NCI-H2081 (cell line): ENCODE results near the gene DDX18.
A peak's percentile ranks its signal among the peaks of the same experiment; 100 is the strongest.
"Not testable (repeated sequence)": the region's sequence is repeated elsewhere in the genome, so short reads cannot be mapped to it uniquely, and the experiment has no call there.

Source experiments
- DNase-seq, 2 experiments: peaks; one replicate each; lab custom pipeline; 2025; lab: John Stamatoyannopoulos, UW

Gene DDX18

GRCh38 chr2:117814417-117815264 is at the start of gene DDX18:
Gene DDX18, plus strand, starts transcription at chr2:117814691. Its CDS starts 87 bp downstream, at chr2:117814778.
- peak; percentile 98 for DNase-seq

- DNase-seq, result no peak
Observed at GRCh38 chr2:117770730-117771129, 43.8 kb upstream of the DDX18 start.

- peak; percentile 25 to 39 for DNase-seq
Observed at GRCh38 chr2:117771969-117772630, 42.4 kb upstream of the DDX18 start.

GRCh38 chr2:117774716-117775115 is 39.8 kb upstream of the DDX18 start:
- DNase-seq, result no peak

GRCh38 chr2:117775703-117776219 is 38.7 kb upstream of the DDX18 start:
- DNase-seq, result no peak

- DNase-seq, result no peak
Observed at GRCh38 chr2:117776888-117777287, 37.6 kb upstream of the DDX18 start.

- peak; percentile 62 to 63 for DNase-seq
Observed at GRCh38 chr2:117785740-117786139, 28.8 kb upstream of the DDX18 start.

GRCh38 chr2:117786520-117786919 is 28.0 kb upstream of the DDX18 start:
- DNase-seq, result no peak

- no peak for DNase-seq
Observed at GRCh38 chr2:117789505-117789904, 25.0 kb upstream of the DDX18 start.

- DNase-seq, result no peak
Observed at GRCh38 chr2:117794668-117795067, 19.8 kb upstream of the DDX18 start.

- DNase-seq, result no peak
Observed at GRCh38 chr2:117801826-117802225, 12.7 kb upstream of the DDX18 start.

GRCh38 chr2:117803644-117804325 is 10.7 kb upstream of the DDX18 start:
- peak in 1 of 2 experiments; percentile 14 for DNase-seq

GRCh38 chr2:117812443-117812842 is 2.0 kb upstream of the DDX18 start:
- DNase-seq, result no peak

GRCh38 chr2:117815946-117816345 is 1.5 kb downstream of the DDX18 start:
- no peak for DNase-seq

- no peak for DNase-seq
Observed at GRCh38 chr2:117818921-117819320, 4.4 kb downstream of the DDX18 start.

- DNase-seq, result no peak
Observed at GRCh38 chr2:117820444-117820843, 6.0 kb downstream of the DDX18 start.

GRCh38 chr2:117825437-117825836 is 10.9 kb downstream of the DDX18 start:
- DNase-seq, result no peak

GRCh38 chr2:117827464-117827863 is 13.0 kb downstream of the DDX18 start:
- not testable (repeated sequence) for DNase-seq

- no peak for DNase-seq
Observed at GRCh38 chr2:117828870-117829269, 14.4 kb downstream of the DDX18 start.

- DNase-seq, result no peak
Observed at GRCh38 chr2:117832332-117832731, 17.8 kb downstream of the DDX18 start.

- DNase-seq, result no peak
Observed at GRCh38 chr2:117832905-117833613, 18.6 kb downstream of the DDX18 start.

- DNase-seq, result no peak
Observed at GRCh38 chr2:117833911-117834310, 19.4 kb downstream of the DDX18 start.
